ENCODE measurements around the gene GPR3. TPM values are rescaled to one million over a fixed set of nuclear protein-coding genes. Genes with fewer than 3 reads are reported as not detected.

Gene GPR3
- total and polyA plus RNA-seq, 10 of the 15 experiments (the other 5 are each of a cell fraction or from before 2014, with no cell fraction given) = 0.33 to 1.4 (median 0.63) TPM; not detected in 3

DNA sequence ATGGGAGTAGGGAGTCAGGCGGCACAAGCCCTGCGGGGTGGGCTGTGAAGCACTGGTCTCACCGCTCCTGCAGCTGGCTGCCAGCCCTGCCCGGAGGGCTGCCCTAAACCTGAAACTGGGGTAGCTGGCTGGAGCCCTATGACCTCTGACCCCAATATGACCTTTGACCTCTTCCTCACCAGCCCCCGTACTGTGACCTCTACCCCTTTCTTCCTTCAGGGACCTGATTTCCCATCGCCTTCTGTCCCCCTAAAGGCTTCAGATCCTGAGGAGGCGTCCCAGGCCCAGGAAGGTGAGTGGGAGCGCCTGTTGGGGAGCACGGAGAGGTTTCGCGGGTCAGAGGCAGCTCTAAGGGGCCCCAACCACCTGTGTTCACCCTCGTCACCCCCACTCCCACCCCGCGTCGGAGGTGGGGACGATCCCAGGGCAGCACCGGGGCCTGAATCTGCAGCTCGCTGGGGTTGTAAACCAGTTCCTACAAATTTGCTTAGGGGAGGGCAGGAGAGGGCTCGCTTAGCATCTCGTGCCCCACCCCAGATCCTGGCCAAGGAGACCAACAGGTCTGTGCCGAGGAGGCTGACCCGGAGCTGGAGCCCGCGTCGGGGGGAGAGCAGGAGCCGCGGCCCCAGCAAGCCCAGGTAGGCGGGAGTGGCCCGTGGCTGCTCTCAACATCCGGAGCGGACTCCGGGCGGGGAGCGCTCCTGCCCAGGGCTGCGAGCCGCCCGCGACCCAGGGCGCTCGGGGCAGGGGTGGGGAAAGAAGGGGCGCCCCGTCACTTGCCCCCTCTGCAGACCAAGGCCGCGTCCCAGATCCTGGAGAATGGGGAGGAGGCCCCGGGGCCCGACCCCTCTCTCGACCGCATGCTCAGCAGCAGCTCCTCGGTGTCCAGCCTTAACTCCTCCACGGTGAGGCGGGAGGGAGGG lies 43.3 kb upstream of the GPR3 start:
- DNase-seq (ENCODE audit: low read depth, low spot score) (no peak), FAIRE-seq (no peak), ATAC-seq (no peak; the same call in 2 of the 3 replicates)
- H3K79me2 ChIP-seq (ENCODE audit: control insufficient read depth, insufficient read depth, low read length) = no peaks in the 10 kb centered on the region
- H3K27me3 ChIP-seq (replicated peaks in 1 of 2; ENCODE audit: control insufficient read depth in 2 of 2, insufficient read depth in 2 of 2, low read length in 1 of 2) = no peaks in the 10 kb centered on the region
- no peak overlapping the region for H3K9ac ChIP-seq (ENCODE audit: control insufficient read depth, insufficient read depth, low read length)
- no peaks in the 10 kb centered on the region for H3K9me3 ChIP-seq (replicated peaks; ENCODE audit: control insufficient read depth, insufficient read depth, low read length)
- no peaks in the 10 kb centered on the region for H4K20me1 ChIP-seq (ENCODE audit: control insufficient read depth, insufficient read depth)
- no peak overlapping the region for H3K27ac ChIP-seq (ENCODE audit: control insufficient read depth, insufficient read depth)
- ChIA-PET POLR2A (no interaction called here), CTCF (interaction anchor here (0.6 to 0.9 kb wide), 2 partner anchors 16 to 273 kb away, joined by 3 read pairs; no protein-coding TSS in a partner anchor), SMC1A (ENCODE audit: uncharacterized antibody, unreplicated experiment) (no interaction called here), RAD21 (ENCODE audit: unreplicated experiment) (interaction anchor here (0.6 kb wide), 1 partner anchor 11 kb away, joined by 3 read pairs; no protein-coding TSS in a partner anchor)
- no peak overlapping the region for H3K4me3 ChIP-seq
- no peaks in the 10 kb centered on the region for H3K36me3 ChIP-seq (ENCODE audit: control insufficient read depth in 2 of 2, insufficient read depth in 2 of 2, low read length in 1 of 2)
- WGBS (ENCODE audit: insufficient coverage, insufficient replicate concordance, low lambda C conversion rate, missing lambda C conversion rate) = 55% methylated on average over 38 of the region's 51 CpGs
- no peaks in the 10 kb centered on the region; the same call in 1 of the 2 replicates for H3K4me1 ChIP-seq (ENCODE audit: control insufficient read depth, insufficient read depth, low read length)
- in situ Hi-C loops (cut with MboI) = no loop called here
- H2AFZ ChIP-seq (ENCODE audit: control insufficient read depth, low read depth, low read length) = peak overlapping the region; percentile 43; the same call in 1 of the 2 replicates
- peak overlapping the region; percentile 71; the same call in 1 of the 2 replicates for H3K4me2 ChIP-seq (ENCODE audit: control insufficient read depth, insufficient read depth)
- intact Hi-C loops (cut with micrococcal nuclease; ENCODE audit: unreplicated experiment) = no loop called here
- peak; percentile 23 for TF ChIP-seq SP1 (IDR thresholded peaks at IDR 0.05; ENCODE audit: low read depth, low read length)
- peak; percentile 84 for TF ChIP-seq NR2F1 (conservative IDR thresholded peaks at IDR 0.05)
- peak in 1 of 2 experiments; percentile 41; a peak in 1 of 3 replicates for TF ChIP-seq EGR1 (IDR thresholded peaks at IDR 0.05; ENCODE audit: borderline replicate concordance in 1 of 2, low read depth in 2 of 2, low read length in 2 of 2)
- TF ChIP-seq, protein P1, sequence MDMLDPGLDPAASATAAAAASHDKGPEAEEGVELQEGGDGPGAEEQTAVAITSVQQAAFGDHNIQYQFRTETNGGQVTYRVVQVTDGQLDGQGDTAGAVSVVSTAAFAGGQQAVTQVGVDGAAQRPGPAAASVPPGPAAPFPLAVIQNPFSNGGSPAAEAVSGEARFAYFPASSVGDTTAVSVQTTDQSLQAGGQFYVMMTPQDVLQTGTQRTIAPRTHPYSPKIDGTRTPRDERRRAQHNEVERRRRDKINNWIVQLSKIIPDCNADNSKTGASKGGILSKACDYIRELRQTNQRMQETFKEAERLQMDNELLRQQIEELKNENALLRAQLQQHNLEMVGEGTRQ (IDR thresholded peaks at IDR 0.05; ENCODE audit: borderline replicate concordance, low read depth, low read length) = no peak
- TF ChIP-seq NR2C2 (IDR thresholded peaks at IDR 0.05; ENCODE audit: borderline replicate concordance, control insufficient read depth, insufficient read length, low read depth) = peak; percentile 76
- TF ChIP-seq, protein P2, sequence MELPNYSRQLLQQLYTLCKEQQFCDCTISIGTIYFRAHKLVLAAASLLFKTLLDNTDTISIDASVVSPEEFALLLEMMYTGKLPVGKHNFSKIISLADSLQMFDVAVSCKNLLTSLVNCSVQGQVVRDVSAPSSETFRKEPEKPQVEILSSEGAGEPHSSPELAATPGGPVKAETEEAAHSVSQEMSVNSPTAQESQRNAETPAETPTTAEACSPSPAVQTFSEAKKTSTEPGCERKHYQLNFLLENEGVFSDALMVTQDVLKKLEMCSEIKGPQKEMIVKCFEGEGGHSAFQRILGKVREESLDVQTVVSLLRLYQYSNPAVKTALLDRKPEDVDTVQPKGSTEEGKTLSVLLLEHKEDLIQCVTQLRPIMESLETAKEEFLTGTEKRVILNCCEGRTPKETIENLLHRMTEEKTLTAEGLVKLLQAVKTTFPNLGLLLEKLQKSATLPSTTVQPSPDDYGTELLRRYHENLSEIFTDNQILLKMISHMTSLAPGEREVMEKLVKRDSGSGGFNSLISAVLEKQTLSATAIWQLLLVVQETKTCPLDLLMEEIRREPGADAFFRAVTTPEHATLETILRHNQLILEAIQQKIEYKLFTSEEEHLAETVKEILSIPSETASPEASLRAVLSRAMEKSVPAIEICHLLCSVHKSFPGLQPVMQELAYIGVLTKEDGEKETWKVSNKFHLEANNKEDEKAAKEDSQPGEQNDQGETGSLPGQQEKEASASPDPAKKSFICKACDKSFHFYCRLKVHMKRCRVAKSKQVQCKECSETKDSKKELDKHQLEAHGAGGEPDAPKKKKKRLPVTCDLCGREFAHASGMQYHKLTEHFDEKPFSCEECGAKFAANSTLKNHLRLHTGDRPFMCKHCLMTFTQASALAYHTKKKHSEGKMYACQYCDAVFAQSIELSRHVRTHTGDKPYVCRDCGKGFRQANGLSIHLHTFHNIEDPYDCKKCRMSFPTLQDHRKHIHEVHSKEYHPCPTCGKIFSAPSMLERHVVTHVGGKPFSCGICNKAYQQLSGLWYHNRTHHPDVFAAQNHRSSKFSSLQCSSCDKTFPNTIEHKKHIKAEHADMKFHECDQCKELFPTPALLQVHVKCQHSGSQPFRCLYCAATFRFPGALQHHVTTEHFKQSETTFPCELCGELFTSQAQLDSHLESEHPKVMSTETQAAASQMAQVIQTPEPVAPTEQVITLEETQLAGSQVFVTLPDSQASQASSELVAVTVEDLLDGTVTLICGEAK (IDR thresholded peaks at IDR 0.05; ENCODE audit: borderline replicate concordance) = no peak
- TF ChIP-seq NR2C1 (IDR thresholded peaks at IDR 0.05) = peak; percentile 84
- no peak for TF ChIP-seq TCF12 (IDR thresholded peaks at IDR 0.05; ENCODE audit: low read depth, low read length)
- BruUV-seq (replicated peaks) = no TSS peak
